Suppressor macrophage (primary cell): Measurements from ENCODE around the gene CSF1R.

Experiments
- DNase-seq, 4 experiments: peaks; one replicate each; pipeline ENCODE4 v3.0.0-alpha.2; 2020 to 2022

CSF1R gene

DNA sequence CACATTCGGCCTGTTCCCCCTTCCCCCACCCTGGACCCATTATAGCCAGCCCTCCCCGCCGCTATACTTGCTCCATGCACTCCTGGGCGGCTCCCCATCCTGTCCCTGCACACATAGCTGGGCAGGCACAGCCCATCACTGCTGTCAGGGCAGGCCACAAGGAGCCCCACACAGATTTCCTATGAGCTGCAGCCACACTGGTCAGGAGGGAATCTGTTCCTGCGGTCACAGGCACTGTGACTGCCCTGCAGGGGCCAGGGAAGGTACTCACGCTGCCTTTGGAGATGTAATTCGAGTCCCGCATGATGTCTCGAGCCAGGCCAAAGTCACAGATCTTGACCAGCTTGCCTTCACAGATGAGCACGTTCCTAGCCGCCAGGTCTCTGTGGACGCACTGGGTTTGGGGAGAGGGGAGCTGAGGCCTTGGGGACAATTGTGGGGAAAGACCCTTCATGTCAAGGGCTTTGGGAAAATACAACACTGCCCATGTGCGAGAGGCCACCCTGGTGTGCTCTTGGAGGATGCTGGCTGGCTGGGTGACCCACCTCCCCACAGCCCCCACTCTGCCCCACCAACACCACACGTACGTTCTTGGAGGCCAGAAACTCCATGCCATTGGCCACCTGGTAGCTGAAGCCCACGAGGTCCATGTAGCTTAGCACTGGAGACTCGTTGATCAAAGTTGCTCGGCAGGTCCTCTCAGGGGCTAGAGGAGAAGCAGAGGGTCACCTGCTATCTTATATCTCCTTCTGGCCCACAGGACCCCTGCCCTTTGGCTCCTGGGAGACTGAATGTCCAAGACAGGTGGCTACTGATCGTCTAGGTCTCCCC, 34.5 kb upstream of the CSF1R start:
- DNase-seq, result peak in 1 of 4 experiments; percentile 1

DNA sequence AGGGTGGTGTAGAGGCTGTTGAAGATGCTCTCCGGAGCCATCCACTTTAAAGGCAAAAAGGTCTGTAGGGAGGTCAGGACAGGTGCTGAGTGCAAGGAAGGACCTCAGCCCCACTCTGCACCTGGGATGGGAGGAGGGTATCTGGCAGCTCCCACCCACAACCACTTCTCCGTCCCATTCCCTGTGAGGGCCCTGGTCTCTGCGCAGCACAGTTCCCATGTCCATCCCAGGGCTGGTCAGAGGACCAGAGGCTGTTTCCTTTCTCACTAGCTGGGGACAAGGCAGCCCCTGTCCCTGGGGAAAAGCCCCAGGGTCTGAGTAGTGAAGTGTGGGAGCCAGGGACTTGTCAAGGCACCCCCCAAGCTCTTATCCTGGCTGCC, 33.7 kb upstream of the CSF1R start:
- no peak for DNase-seq

DNA sequence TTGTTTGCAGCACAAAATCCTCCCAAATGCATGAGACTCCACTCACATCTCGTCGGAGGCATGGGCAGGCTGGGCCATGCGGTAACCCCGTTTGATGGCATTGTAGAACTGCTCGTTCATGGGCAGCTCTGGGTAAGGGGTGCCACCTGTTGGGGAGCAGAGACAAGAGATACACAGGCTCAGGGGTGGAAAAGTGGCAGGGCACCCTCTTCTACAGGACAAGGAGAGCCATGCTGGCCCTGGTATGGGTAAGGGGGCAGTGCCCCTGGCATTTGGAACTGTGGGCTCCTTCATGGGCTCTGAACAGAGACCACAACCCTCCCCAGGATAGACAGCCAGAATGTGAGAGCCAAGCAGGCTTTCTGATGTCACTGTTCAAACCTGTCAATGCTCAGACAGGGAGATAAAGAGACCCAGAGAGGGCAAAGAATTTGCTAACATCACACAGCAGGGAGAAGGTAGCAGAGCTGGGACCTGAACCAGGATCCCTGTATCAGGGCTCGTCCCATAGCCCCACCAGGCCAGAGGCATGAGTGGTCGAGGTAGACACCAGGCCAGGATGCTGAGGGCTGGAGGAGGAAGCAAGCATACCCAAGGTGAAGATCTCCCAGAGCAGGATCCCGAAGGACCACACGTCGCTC, 33.2 kb upstream of the CSF1R start:
- DNase-seq, result peak in 3 of 4 experiments; percentile 53 to 68 (median 59)

DNA sequence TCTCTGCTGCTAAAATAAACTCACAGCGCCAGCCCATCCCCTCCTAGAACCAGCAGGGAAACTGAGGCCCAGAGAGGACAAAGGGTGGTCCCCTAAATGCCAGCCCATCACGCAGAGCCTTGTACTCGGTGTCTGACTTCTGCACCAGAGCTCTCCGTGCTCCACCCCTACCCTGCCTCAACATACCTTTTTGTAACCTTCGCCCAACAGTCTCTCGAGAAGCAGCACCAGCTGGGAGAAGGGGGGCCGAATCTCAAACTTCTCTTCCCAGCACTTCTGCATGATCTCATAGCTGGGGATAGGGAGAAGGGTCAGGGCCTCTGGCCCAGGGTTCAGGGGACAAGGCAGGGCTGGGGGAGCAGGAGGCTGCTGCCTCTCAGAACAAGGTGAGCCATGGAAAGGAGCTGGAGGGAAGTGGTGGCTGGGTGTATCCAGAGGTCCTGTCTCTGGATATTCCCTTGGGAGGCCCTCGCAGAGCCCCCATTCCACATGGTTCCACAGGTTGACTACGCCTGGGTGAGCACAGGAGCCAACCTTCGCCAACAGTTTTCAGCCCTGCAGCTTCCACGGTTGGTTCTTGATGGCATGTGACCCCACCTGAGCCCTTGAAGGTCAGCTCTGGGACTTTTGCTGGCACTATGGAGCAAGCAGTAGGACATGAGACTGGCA, 32.3 kb upstream of the CSF1R start:
- DNase-seq, result peak in 1 of 4 experiments; percentile 2

DNA sequence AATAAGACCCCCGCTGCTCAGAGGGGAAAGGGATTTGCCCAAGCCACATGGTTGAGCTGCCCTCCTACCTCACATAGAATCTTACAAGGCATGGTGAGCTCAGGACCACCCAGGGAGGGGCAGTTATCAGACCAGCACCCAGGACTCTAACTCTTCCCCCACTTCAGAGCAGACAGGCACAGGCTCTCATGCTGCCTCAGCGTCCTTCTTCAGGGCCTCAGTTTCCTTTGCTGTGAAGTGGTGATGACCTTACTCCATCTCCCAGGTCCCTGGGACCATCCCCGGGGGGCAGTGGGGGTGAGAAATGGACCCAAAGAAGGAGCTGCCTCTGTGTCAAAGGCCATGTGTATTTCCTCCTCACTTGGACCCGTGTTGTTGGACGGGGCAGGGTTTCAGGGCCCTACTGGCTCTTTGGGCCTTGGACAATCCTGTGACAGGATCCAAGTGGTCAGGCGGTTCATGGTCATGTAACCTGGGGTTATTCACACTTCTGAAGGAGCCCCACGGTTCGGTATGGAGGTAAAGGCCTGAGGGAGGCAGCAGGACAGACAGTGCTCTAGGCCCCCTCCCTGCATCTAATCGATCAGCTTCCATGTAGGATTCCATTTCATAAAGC, 31.7 kb upstream of the CSF1R start:
- peak in 1 of 4 experiments; percentile 1 for DNase-seq

DNA sequence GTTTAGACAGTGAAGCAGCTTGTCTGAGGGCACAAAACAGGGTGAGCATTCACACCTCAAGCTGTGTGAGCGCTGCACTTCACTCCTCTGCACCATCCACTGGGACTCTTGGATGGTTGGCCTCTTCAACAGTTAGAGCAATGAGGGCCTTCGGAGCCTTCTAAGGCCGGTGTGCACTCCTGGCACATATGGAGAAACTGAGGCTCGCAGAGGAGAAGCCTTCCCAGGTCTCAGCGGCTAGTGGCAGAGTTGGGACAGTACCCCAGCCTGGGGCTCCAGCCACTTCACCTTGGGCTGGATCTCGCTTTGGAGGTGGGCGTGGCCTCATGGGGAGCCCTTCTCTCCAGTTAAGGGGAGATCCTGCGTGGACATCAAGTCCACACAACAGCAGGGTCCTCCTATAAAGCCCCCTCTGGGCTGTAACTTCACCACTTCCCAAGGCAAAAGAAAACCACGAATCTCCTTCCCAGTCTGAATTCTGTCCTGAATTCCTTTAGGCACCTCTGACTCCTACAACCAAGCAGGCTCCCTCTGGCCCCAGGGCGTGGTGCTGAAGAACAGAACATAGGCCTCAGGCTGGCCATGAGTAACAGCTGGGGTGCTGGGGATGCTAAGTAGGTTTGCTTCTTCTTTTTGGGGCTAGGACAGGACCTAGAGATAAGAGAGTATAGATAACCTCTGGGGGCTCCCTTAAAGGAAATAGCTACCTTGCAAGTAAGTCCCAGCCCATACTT, 30.5 kb upstream of the CSF1R start:
- peak in 3 of 4 experiments; percentile 30 to 40 (median 32) for DNase-seq

DNA sequence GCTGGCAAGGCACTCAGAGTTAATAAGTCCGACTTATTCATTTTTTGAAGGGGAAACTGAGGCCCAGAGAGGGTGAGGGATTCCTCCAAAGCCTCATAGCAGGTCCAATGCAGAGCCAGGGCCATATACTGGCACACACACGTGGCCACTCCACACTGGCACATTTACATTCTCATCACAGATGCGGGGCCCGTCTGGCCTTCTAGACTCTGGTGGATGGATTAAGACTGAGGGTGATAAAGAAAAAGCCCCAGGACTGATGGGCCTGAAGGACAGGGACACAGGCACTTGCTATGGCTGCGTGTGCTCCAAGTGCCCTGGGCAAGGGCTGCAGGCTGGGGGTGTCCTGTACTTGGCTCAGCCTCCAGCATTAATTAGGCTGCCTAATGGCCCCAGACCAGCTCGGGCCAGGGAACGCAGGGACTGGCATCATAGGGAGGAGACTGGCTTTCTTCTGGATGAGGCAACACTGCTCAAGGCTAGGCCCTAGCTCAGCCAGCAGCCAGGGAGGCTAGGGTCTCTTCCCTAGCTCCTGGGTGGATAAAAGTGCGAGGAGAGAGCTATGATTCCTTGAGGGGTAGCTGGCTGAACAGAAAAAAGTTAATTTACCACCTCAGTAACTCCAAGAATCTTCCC, 28.5 kb upstream of the CSF1R start:
- DNase-seq, result peak in 1 of 4 experiments; percentile 1

DNA sequence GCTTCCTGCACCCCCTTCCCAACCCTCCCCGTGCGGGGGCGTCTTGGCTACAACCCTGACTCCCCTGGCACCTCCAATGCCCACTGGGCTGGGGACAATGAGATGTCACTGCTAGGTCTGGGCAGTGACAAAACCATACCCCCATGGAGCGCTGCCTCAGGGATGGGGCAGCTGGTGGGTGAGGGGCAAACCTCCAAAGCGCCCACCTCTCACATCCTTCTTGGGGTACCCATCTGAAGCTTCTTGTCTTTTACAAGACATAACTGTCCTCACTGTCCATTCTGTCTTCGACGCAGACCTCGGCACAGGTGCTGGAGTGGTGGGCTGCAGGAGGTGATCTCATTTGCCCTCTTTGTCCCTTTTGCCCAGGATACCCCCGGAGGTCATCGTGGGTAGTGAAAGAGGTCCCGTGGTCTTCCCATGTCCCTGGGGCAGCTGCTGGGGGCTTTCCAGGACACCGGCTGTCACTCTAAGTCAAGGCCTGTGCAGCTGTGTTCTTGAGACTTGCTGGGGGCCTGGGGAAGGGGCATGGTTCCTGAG, 27.8 kb upstream of the CSF1R start:
- no peak for DNase-seq

DNA sequence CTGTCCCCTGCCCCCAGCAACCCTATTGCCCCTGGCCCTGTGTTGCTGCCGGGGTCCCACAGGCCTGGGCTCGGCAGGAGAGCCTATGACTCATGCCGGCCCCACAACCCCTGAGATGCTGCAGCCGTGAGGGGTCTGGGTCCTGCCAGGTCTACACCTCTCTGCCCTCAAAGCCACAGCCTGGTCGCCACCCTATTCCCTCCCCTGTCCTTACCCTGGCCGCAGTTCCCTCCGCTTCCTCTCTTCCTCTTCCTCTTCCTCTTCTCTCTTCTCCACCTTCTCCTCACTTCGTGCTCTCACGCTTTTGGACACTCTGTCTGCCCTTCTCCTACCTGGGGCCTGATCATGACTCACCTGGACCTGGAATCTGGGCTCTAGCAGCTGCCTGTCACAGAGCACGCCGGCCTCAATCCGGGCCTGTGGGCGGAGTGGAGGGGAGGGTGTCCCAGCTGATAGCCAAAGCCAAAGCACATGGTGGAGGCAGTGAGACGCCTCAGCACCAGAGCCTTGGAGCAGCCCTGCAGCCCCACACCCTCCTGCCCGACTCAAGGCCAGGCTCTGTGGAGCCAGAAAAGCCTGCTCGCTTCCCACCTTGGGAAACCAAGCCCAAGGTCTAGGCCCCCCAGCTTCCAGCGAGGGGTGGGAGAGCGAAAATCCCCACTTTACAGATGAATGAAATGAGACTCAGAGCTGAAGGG, 26.8 kb upstream of the CSF1R start:
- DNase-seq, result peak in 2 of 4 experiments; percentile 38 to 52

DNA sequence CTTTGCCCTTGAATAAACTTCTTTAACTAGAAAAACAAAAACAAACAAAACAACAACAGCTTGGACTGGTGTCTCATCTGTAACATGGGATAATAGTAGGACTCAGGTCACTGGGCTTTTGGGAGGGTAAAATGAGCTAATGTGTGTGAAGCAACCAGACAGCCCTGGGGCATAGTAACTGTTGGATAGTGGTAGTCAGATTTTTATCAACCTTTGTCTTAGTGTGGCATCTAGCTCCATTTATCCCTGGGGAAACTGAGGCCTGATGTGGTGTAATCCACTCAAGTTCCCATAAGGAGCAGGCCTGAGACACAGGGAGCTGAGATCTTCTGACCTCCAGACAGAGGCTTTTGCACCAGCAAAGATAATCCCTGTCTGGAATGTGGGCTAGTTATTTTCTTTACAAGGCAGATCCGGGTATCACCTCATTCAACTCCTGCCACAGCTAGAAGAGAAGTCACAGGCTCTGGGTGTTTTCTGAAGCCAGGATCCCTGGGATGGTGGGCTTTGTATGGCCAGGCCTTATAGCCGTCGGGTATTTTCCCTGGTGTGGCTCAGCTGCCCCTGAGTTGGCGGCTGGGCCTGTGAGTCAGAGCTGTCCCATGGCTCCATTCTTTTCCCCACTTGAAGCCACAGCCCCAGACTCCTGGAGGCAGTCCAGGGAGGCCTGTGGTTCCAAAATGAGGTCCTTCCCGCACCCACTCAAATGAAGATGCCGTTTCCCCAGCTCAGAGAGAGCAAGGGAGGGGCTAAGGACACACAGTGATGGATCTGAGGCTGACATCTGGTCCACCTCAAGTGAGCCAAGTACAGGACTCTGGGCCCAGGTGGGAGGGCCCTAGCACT, 26.1 kb upstream of the CSF1R start:
- DNase-seq, result peak; percentile 77 to 89 (median 86)

DNA sequence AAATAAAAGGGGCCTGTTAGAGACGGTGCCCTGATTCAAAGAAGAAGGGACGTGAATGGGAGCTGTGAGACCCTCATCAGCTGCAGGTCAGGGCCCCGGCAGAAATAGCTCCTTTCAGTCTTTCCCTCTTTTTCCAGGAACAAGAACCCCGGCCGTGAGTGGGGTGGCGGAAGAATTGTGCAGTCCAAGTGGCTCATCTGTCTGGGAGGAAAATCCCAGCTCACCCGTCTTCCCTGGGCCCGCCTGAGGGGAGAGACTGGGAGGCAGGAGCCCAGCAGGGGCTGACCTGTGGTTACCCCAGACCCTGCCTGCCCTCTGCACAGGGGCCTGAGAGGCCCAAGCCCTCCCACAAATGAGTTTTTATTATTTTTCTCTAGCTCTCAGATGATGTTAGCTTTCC, 24.8 kb upstream of the CSF1R start:
- no peak for DNase-seq

DNA sequence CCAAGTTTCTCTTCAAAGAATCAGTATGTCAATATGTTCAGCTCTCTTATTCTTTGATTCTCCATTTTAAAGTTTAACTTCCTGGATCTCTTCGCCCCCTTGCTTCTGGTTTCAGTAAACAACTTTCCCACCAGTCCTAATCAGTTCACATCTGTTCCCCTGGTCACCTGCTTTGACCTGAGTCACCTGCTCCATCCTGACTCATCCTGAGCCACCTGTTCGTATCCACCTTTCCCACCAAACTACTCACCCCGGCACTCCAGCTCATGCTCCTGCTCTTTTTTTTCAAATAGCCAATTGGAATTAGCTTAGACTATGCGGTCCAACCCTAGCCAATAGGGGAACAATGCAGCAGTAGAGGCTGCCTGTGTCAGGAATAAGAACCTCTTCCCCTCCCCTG, 23.6 kb upstream of the CSF1R start:
- DNase-seq, result no peak

DNA sequence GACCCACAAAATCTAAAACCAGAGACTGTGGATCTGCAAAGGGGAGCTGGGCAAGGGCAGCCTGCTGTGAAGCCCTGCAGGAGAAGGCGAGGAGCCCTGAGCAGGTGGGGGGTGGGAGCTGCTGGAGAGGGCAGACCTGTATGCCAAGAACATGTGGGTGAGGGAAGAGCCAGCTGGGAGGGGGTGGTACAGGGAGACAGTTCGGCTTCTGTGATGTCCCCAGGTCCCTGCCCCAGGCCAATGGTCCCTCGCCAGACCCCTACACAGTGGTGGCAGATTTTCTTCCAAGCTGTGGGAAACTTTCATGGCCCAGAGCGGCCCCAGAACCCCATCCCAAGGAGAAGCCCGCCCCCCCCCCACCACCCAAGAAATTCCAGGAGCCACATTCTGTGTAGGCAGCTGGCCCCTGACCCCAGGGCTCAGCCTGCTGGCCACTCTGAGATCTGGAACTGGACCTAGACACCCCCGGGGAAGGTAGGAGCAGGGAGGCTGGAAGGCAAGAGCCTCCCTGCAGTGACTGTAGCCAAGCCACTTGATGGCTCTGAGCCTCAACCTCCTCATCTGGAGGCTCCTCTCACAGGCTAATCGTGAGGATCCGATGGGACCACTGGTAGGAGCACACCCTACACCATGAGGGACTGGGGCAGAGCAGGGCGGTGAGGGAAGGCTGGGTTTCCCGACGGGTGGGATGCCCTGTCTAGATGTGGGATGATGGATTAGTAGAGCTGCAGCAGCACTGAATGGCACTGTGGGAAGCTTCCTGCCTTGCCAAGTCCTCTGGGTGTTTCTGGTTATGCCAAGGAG, 22.6 kb upstream of the CSF1R start:
- DNase-seq, result no peak

DNA sequence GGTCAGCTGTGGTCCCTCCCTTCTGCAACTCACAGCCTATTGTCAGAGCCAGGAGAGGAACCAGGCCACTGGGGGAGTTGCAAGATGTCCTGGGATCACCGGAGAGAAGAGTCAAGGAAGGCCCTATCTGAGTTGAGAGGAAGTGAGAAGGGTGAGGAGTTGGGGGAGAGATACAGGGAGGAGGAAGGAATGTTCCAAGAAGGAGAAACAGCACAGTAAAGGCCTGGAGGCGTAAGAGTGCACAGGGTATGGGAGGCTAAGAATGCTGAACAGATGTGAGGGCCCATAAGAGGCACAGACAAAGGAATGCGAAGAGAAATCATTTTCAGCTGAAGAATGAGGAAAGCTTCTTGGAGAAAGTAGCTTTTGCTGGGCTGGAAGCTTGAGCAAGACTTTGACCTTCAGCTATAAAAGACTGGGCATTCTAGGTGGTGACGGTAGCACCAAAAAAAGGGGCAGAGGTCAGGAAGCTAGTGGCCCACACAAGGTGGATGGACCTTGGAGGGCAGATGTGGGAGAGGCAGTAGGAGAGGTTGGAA, 21.6 kb upstream of the CSF1R start:
- peak in 3 of 4 experiments; percentile 50 to 68 (median 55) for DNase-seq

DNA sequence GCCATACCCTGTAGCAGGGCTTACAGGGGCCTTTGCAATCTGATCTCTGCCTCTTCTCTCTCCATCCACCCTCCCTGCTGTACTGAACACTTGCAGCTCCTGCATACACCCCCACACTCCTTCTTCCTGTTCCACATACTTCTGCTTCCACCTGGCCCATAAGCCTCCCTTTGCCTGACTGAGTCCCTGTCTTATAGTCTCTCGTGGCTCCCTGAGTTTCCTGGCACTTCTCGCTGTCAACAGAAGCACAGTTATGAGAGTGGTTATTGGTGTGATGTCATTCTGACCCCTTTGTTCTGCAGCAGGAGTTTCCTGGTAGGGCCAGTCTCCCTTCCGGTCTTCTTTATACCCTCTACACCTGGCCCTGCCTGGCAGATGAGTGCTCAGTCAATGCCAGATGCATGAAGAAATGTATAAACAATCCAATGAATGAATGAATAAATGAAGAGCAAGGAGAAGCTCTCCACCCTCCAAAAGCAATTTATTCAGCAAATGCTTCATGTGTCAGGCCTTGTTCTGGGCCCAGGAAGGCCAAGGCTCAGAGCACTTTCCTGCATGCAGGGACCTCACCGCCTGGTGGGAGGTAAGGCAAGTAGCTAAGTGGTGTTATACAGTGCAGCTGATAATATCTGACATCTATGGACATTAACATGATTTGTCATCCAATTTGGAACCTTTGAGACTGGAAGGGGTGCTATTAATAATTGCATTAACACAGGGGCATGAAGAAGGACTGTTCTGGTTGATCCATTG, 20.5 kb upstream of the CSF1R start:
- DNase-seq, result peak in 2 of 4 experiments; percentile 43 to 49

DNA sequence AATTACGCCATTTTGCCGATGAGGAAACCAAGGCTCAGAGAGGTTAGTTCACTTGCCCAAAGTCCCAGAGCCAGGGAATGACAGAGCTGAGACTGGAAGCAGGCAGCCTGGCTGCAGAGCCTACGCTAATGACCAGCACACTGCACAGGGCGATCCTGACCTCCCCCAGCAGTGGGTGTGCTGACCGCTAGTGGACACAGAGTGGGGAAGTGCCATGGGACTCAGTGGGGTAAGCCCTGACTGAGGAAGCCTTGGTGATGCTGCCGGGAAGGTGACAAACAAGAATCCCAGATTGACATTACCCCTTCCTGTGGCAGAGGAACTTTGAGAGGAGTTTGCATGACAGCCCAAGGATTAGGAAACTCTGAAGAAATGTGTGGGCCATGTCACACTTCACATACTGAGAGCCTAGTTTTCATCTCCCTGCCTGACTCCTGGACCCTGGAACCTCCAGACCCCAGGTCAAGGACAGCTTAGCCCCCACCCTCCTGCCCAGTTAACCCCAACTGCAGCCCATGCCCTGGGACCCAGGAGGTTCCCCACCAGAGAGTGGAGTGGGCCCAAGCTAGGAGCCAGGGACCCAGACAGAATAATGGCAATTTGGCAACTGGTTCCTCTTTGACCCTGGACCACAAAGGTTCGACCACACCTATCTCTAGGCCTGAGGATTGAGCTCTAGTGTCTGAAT, 19.7 kb upstream of the CSF1R start:
- peak; percentile 82 to 94 (median 88) for DNase-seq

DNA sequence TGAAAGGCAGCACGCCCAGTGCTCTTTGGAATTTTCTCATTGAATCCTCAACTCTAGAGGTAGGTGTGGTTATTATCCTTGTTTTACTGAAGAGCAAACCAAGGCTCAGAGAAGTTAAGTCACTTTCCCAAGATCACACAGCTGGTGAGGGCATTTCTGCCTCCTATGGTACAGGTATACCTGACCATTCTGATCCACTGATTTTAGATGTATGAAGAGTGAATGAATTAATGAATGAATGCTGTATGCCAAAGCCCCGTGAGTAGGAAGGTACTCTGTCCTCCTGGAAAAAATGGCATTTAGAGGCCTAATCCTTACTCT, 18.2 kb upstream of the CSF1R start:
- no peak for DNase-seq
